Measurements from ENCODE around the gene USP49. TPM values are rescaled to one million over a fixed set of nuclear protein-coding genes. Genes with fewer than 3 reads are reported as not detected.

Gene USP49
- total RNA-seq, 3 donors from 2014 or later = 3.4 to 4.9 (median 4.7) TPM

- TF ChIP-seq POLR2A (IDR thresholded peaks at IDR 0.05) (no peak), CTCF (IDR thresholded peaks at IDR 0.05) (no peak), POLR2AphosphoS5 (IDR thresholded peaks at IDR 0.05) (no peak)
- DNase-seq (ENCODE audit: low spot score in 2 of 2) = no peak
- H3K9me3 ChIP-seq = no peaks in the 10 kb centered on the region
- no peak overlapping the region for H3K4me3 ChIP-seq
- no peaks in the 10 kb centered on the region for H3K36me3 ChIP-seq
- intact Hi-C loops (cut with DNase I; ENCODE audit: low total_unique reads) = no loop called here
- no peaks in the 10 kb centered on the region for H3K27me3 ChIP-seq
- no peaks in the 10 kb centered on the region for H3K4me1 ChIP-seq
- no peak overlapping the region for H3K27ac ChIP-seq
Observed at GRCh38 chr6:41884957-41885356, 10.2 kb downstream of the USP49 start.

GRCh38 chr6:41881506-41881905 lies 13.7 kb downstream of the USP49 start:
- Histone ChIP-seq H3K4me1 (no peaks in the 10 kb centered on the region), H3K27ac (no peak overlapping the region), H3K27me3 (no peaks in the 10 kb centered on the region), H3K36me3 (no peaks in the 10 kb centered on the region), H3K4me3 (no peak overlapping the region), H3K9me3 (no peaks in the 10 kb centered on the region)
- DNase-seq (ENCODE audit: low spot score in 2 of 2) = no peak
- intact Hi-C loops (cut with DNase I; ENCODE audit: low total_unique reads) = no loop called here
- no peak for TF ChIP-seq POLR2A (IDR thresholded peaks at IDR 0.05)

GRCh38 chr6:41878961-41879405 lies 16.2 kb downstream of the USP49 start:
- no peaks in the 10 kb centered on the region for H3K27me3 ChIP-seq
- no peak overlapping the region for H3K4me3 ChIP-seq
- TF ChIP-seq POLR2AphosphoS5 (IDR thresholded peaks at IDR 0.05) (no peak), CTCF (IDR thresholded peaks at IDR 0.05) (no peak), POLR2A (IDR thresholded peaks at IDR 0.05) (no peak)
- intact Hi-C loops (cut with DNase I; ENCODE audit: low total_unique reads) = no loop called here
- H3K9me3 ChIP-seq = no peaks in the 10 kb centered on the region
- no peaks in the 10 kb centered on the region for H3K4me1 ChIP-seq
- no peaks in the 10 kb centered on the region for H3K36me3 ChIP-seq
- DNase-seq (ENCODE audit: low spot score in 2 of 2) = no peak
- no peak overlapping the region for H3K27ac ChIP-seq

DNA sequence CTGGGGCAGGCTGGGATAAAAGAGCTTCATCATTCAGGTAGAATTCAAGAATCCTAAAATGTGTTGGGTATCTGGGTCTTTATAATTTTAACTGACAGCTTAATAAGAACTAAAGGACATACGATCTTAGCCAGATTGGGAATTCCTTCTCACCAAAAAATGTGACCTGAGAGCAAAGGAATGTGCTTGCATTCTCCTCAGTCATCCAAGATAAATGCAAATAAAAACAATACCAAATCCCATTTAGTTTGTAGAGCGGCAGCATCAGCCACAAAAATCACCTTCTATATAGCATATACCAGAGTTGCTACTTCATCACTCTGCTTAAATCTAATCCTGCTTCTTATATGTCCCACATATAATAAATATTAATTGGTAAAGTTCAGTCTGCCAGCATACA lies 16.9 kb downstream of the USP49 start:
- TF ChIP-seq CTCF (IDR thresholded peaks at IDR 0.05) = no peak
- TF ChIP-seq POLR2A (IDR thresholded peaks at IDR 0.05) = no peak
- no peak for TF ChIP-seq POLR2AphosphoS5 (IDR thresholded peaks at IDR 0.05)
- DNase-seq (ENCODE audit: low spot score in 2 of 2) = no peak
- Histone ChIP-seq H3K27me3 (no peaks in the 10 kb centered on the region), H3K4me3 (no peak overlapping the region), H3K27ac (no peak overlapping the region), H3K4me1 (no peaks in the 10 kb centered on the region), H3K36me3 (no peaks in the 10 kb centered on the region), H3K9me3 (no peaks in the 10 kb centered on the region)
- intact Hi-C loops (cut with DNase I; ENCODE audit: low total_unique reads) = no loop called here

GRCh38 chr6:41877051-41877680 lies 18.0 kb downstream of the USP49 start:
- intact Hi-C loops (cut with DNase I; ENCODE audit: low total_unique reads) = no loop called here
- Histone ChIP-seq H3K36me3 (no peaks in the 10 kb centered on the region), H3K4me1 (no peaks in the 10 kb centered on the region), H3K4me3 (no peak overlapping the region), H3K9me3 (no peaks in the 10 kb centered on the region), H3K27ac (no peak overlapping the region), H3K27me3 (no peaks in the 10 kb centered on the region)
- TF ChIP-seq POLR2AphosphoS5 (IDR thresholded peaks at IDR 0.05) (no peak), POLR2A (IDR thresholded peaks at IDR 0.05) (no peak), CTCF (IDR thresholded peaks at IDR 0.05) (no peak)
- no peak for DNase-seq (ENCODE audit: low spot score in 2 of 2)
